SK-N-MC (cell line): Measurements from ENCODE around the gene RBM4B.

Source experiments
- DNase-seq: peaks from one replicate; pipeline ENCODE4 v3.0.0-alpha.2; 2011; ENCODE audit warnings: low read depth, low spot score
- H3K27ac ChIP-seq: fragments of 200-600 bp; sonication (generic); 2 replicates; pipeline ENCODE4 v1.5.1; 2016; ENCODE audit warnings: mixed run types
- H3K36me3 ChIP-seq: fragments of 200-600 bp; sonication (generic); 2 replicates; pipeline ENCODE4 v1.6.1; 2017; ENCODE audit warnings: antibody characterized with exemption, low read length, mixed read lengths; ENCODE audit not compliant: insufficient read depth
- H3K4me3 ChIP-seq: fragments of 200-600 bp; sonication (generic); 2 replicates; pipeline ENCODE4 v1.5.1; 2016
- H3K9ac ChIP-seq: fragments of 200-600 bp; sonication (generic); 2 replicates; pipeline ENCODE4 v1.8.0; 2017; ENCODE audit warnings: mixed run types, mixed read lengths; ENCODE audit not compliant: insufficient read length
- H3K9me3 ChIP-seq: fragments of 200-600 bp; sonication (generic); 2 replicates; pipeline ENCODE4 v1.6.1; 2017; ENCODE audit warnings: low read depth, mild to moderate bottlenecking, antibody characterized with exemption, low read length, moderate library complexity, mixed read lengths
- EZH2 ChIP-seq: fragments of 200-600 bp; sonication (generic); IDR thresholded peaks from one replicate; pipeline ENCODE4 v1.6.1; 2017; ENCODE audit warnings: antibody characterized with exemption
- FOXP2 ChIP-seq: optimal IDR thresholded peaks from 2 replicates; pipeline ENCODE3; 2011; ENCODE audit warnings: mild to moderate bottlenecking, moderate library complexity; ENCODE audit not compliant: insufficient read depth; ENCODE audit errors: extremely low read length, control extremely low read depth
- POLR2AphosphoS5 ChIP-seq: IDR thresholded peaks from 2 replicates; pipeline ENCODE4 v1.6.1; 2012; ENCODE audit warnings: mild to moderate bottlenecking, low read depth, low read length, borderline replicate concordance

The RBM4B gene

DNA sequence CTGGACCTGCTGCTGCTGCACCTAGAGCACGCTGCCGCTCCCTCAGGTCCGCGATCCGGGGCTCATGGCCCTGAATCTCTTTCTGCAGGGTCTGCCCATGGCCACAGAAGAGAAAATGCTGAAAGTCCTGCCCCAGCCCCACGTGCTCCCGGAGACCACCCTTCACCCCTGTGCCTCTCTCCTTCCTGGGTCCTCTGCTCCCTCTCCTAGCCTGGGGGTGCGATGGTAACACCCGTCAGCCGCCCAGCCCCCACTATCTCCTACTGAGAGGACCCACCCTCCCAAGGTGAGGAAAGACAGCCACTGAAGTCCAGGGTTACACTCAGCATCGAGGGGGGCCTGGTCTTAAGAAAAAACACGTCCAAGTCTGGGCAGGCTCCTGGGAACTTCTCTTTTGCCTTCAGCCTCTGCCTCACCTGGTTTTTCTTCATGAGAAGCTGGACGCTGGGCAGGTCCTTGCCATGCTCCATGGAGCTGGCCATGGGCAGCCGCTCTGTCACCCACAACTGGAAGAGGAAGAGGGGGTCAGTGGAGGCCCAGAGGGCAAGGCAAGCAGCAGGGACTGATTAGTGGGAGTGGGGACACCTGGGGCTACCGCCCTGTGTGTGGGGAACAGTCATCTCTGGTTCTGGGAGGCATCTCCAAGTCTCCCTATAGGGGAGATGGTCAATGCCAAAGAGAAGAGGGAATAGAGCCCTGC is 15.8 kb upstream of the RBM4B start:
- H3K27ac ChIP-seq, result no peak overlapping the region
- H3K4me3 ChIP-seq, result no peak overlapping the region
- H3K9ac ChIP-seq, result no peak overlapping the region
- DNase-seq, result no peak
- H3K36me3 ChIP-seq, result peaks cover 66% of the 10 kb centered on the region
- TF ChIP-seq FOXP2 (no peak), EZH2 (no peak), POLR2AphosphoS5 (no peak)
- H3K9me3 ChIP-seq, result no peaks in the 10 kb centered on the region

DNA sequence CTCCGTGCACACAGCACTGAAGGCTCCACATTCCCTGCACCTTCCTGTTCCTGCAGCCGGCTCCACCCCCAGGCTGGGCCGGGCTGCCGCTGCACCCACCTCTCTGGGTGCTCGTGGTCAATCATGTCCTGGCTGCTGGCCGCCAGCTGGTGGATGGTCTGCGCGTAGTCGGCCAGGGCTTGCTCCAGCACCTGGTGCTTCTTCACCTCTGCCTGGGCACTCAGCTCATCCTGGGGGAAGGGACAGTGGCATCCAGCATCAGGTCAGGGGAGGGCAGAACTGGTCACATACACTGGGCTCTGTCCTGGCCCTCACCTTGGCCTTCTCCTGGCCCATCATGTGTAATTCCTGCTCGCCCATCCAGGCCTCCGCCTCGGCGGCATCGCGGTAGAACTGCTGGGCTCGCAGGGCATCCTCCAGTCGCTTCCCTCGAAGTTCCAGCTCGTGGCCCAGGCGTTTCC is 15.2 kb upstream of the RBM4B start:
- DNase-seq, result no peak
- H3K27ac ChIP-seq, result no peak overlapping the region
- H3K36me3 ChIP-seq, result peaks cover 66% of the 10 kb centered on the region
- no peak overlapping the region for H3K4me3 ChIP-seq
- no peak overlapping the region for H3K9ac ChIP-seq
- TF ChIP-seq POLR2AphosphoS5 (no peak), EZH2 (no peak), FOXP2 (no peak)
- no peaks in the 10 kb centered on the region for H3K9me3 ChIP-seq

DNA sequence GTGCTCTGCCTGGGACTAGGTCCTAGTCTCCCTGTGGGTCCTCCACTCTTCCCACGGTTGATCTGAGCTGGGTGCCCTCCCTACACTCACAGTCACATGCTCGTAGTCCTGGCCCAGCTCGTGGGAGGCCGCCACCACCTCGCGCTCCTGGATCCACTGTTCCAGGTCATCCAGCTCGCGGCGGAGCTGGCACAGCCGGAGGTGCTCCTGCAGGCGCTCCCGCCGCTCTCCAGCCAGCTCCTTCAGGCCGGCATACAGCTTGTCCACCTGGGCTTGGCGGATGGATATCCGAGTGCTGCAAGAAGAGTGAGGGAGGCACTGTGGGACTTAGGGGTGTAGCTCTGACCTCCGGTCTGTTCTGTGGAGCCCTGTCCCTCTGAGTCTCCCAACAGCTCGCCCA is 14.8 kb upstream of the RBM4B start:
- Histone ChIP-seq H3K36me3 (peaks cover 66% of the 10 kb centered on the region; the same call in 1 of the 2 replicates), H3K9me3 (no peaks in the 10 kb centered on the region)
- TF ChIP-seq POLR2AphosphoS5, result no peak
- TF ChIP-seq EZH2, result no peak
- no peak for TF ChIP-seq FOXP2

DNA sequence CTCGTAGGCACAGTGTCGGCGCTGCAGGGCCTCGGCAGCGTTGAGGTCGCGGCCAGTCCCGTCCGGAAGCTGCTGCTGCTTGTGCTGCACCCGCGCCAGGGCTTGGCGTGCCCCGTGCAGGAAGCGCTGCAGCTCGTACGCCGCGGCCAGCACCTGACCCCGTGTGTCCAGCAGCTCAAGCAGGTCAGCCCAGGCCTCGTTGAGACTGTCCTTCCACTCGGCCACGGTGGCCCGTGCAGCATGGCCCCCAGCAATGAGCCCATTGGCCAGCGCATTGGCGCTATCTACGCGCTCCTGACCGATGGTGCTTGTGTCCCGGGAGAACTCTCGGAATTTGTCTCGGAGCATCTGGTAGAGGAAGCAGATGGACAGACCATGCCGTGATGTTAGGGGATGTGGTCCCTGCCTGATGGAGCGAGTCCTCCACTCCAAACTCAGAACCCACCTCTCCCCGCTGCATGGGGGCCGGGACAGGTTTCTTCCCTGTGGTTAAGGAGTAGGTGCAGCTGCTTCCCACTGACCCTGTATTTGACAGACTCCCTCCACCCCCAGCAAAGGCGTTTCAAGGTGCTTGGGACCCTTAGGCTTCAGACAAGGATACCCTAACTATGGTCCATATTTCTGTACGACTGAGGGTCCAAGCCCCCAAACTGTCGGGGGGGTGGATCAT is 13.8 kb upstream of the RBM4B start:
- H3K9me3 ChIP-seq, result no peaks in the 10 kb centered on the region
- peaks cover 65% of the 10 kb centered on the region; the same call in 1 of the 2 replicates for H3K36me3 ChIP-seq
- H3K27ac ChIP-seq, result no peak overlapping the region
- DNase-seq, result no peak
- no peak overlapping the region for H3K4me3 ChIP-seq
- TF ChIP-seq EZH2 (no peak), POLR2AphosphoS5 (no peak), FOXP2 (no peak)
- H3K9ac ChIP-seq, result no peak overlapping the region

More for the DNA sequence above, 14.8 kb upstream of the RBM4B start:
- H3K4me3 ChIP-seq, result no peak overlapping the region
- DNase-seq, result no peak
- H3K27ac ChIP-seq, result no peak overlapping the region
- H3K9ac ChIP-seq, result no peak overlapping the region

- TF ChIP-seq EZH2 (no peak), POLR2AphosphoS5 (no peak), FOXP2 (no peak)
- DNase-seq, result no peak
- no peaks in the 10 kb centered on the region for H3K9me3 ChIP-seq
- H3K27ac ChIP-seq, result no peak overlapping the region
- no peak overlapping the region for H3K4me3 ChIP-seq
- no peak overlapping the region for H3K9ac ChIP-seq
- H3K36me3 ChIP-seq, result peaks cover 60% of the 10 kb centered on the region
These were observed 12.2 kb upstream of the RBM4B start for GRCh38 chr11:66689661-66690590.

DNA sequence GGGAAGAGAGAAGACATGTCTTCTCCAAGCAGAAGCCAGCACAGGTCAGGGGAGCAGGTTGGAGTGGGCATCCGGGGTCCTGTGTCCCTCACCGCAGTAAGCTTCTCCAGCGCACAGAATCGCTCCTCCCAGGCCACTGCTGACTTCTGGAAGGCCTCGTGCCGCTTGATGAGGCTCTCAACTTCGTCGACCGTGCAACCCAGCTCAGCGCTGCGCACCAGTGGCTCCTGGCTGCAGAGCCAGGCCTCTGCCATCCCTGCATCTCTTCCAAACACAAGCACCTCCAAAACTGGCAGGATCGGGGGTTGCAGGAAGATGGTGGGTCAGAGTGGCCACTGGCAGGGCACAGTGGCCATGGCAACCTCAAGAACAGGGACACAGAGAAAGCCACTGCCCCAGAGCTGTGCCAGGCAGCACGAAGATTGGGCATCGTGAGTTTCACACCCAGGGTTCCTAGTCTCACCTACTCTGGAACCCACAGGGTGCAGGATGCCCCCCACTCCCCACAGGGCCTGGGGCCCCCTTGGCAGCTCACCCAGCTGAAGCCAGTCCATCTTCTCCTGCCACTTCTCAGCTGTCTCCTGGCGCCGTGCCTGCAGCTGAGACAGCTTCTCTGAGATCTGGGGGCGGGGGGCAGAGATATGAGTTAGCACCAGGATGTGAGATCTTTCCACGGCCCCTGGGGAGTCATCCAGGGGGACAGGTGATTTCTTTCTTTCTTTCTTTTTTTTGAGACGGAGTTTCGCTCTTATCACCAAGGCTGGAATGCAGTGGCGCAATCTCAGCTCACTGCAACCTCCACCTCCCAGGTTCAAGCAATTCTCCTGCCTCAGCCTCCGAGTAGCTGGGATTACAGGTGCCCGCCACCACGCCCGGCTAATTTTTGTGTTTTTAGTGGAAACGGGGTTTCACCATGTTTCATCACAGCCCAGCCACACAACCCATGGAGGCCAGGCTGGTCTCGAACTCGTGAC is 11.2 kb upstream of the RBM4B start:
- H3K4me3 ChIP-seq, result no peak overlapping the region

DNA sequence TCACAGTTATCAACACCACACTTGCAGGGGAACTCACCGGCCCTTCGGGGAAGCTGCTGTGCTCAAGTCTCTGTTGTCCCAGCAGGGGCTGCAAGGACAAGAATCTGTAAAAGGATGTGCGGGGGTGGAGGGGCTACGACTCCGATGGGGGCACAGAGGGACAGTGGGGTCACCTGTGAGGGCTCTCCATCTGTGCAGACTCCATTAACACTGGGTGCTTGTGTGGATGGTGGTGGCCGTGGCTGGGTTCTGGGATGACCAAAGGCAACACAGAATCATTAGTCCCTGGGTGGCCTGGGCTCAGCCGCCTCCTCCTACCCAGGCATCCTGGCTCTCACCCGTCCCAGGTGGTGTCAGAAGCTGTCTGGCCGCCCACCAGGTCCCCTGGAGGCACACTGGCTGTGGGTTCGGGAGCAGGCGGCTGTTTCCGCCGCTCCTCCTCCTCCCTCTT is 10.2 kb upstream of the RBM4B start:
- Histone ChIP-seq H3K36me3 (peaks cover 54% of the 10 kb centered on the region), H3K9me3 (no peaks in the 10 kb centered on the region), H3K27ac (no peak overlapping the region), H3K9ac (no peak overlapping the region), H3K4me3 (no peak overlapping the region)
- no peak for TF ChIP-seq EZH2
- TF ChIP-seq POLR2AphosphoS5, result no peak
- TF ChIP-seq FOXP2, result no peak
- no peak for DNase-seq

More for the DNA sequence above, 11.2 kb upstream of the RBM4B start:
- DNase-seq, result no peak
- H3K9ac ChIP-seq, result no peak overlapping the region
- H3K9me3 ChIP-seq, result no peaks in the 10 kb centered on the region
- TF ChIP-seq FOXP2 (no peak), EZH2 (no peak), POLR2AphosphoS5 (no peak)
- H3K27ac ChIP-seq, result no peak overlapping the region
- H3K36me3 ChIP-seq, result peaks cover 61% of the 10 kb centered on the region
